ENCODE results near the gene EEPD1. TPM values are rescaled to one million over a fixed set of nuclear protein-coding genes. Genes with fewer than 3 reads are reported as not detected.

The EEPD1 gene
- total RNA-seq, 1 donor from 2014 or later: 5.4 TPM

DNA sequence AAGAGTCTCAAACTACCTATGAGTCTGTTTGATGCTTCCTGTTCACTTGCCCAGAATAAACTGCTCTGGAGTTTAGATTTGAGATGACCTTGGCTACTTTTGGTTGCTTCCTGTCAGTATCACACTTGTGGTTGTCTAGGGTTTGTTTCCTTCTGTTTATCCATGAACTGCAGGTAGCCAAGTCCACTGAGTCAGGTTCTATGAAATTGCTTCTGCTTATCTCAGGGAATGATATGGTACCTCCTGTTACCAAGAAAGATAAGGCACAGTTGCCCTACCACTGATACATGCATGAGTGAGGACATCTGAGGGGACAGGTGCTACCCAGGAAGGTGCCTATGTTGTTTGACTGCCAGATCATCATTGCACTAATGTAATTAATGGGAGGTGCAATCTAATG lies 15.8 kb upstream of the EEPD1 start:
- Histone ChIP-seq H3K79me2 (ENCODE audit: insufficient read depth, low read length) (no peaks in the 10 kb centered on the region), H3K9me3 (ENCODE audit: insufficient read depth, low read depth, low read length) (no peaks in the 10 kb centered on the region), H3K9ac (ENCODE audit: low read length) (no peak overlapping the region), H3K4me1 (ENCODE audit: insufficient read depth, low read length) (no peaks in the 10 kb centered on the region), H4K20me1 (ENCODE audit: insufficient read depth, low read length) (no peaks in the 10 kb centered on the region), H3K4me2 (ENCODE audit: low read length) (no peak overlapping the region), H3K27ac (ENCODE audit: low read depth, low read length) (no peak overlapping the region), H3K27me3 (ENCODE audit: insufficient read depth, low read length) (peaks cover under 1% of the 10 kb centered on the region), H2AFZ (ENCODE audit: low read depth, low read length) (no peak overlapping the region), H3K4me3 (ENCODE audit: insufficient read depth, low read depth, low read length) (no peak overlapping the region), H3K36me3 (ENCODE audit: insufficient read depth, low read length) (no peaks in the 10 kb centered on the region)
- FAIRE-seq (no peak), DNase-seq (ENCODE audit: low read depth) (no peak)
- no peaks in the 10 kb centered on the region for H3K36me3 Mint-ChIP-seq (ENCODE audit: low read depth, unreplicated experiment)
- TF ChIP-seq EZH2 (IDR thresholded peaks at IDR 0.05; ENCODE audit: insufficient read depth, low read length) (no peak), CTCF (IDR thresholded peaks at IDR 0.05; ENCODE audit: insufficient read depth, low read depth, low read length) (no peak)
- no peaks in the 10 kb centered on the region for H3K4me1 Mint-ChIP-seq (ENCODE audit: low read depth, unreplicated experiment)
- peaks cover 10% of the 10 kb centered on the region for H3K27me3 Mint-ChIP-seq (ENCODE audit: low read depth, unreplicated experiment)
- no peak overlapping the region for H3K27ac Mint-ChIP-seq (ENCODE audit: unreplicated experiment)
- no peaks in the 10 kb centered on the region for H3K9me3 Mint-ChIP-seq (ENCODE audit: unreplicated experiment)
- H3K4me3 Mint-ChIP-seq (ENCODE audit: unreplicated experiment): no peak overlapping the region

DNA sequence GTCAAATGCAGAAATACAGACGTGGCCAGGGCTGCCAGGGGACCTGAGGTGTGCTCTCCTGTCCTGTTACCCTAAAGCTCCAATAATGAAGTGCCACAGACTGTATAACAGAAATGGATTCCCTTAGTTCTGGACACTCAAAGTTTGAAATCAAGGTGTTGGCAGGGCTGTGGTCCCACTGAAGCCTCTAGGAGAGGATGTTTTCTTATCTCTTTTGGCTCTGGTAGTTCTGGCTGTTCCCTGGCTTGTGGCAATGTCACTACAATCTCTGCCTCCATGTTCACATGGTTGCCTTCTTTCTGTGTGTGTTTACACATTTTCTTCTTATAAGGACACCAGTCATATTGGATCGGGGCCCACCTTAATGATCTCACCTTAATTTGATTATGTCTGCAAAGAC lies 15.3 kb upstream of the EEPD1 start:
- Histone ChIP-seq H3K4me2 (ENCODE audit: low read length) (no peak overlapping the region), H4K20me1 (ENCODE audit: insufficient read depth, low read length) (no peaks in the 10 kb centered on the region), H3K9me3 (ENCODE audit: insufficient read depth, low read depth, low read length) (no peaks in the 10 kb centered on the region), H3K9ac (ENCODE audit: low read length) (no peak overlapping the region), H3K36me3 (ENCODE audit: insufficient read depth, low read length) (no peaks in the 10 kb centered on the region), H2AFZ (ENCODE audit: low read depth, low read length) (no peak overlapping the region), H3K27me3 (ENCODE audit: insufficient read depth, low read length) (peaks cover 3% of the 10 kb centered on the region), H3K79me2 (ENCODE audit: insufficient read depth, low read length) (no peaks in the 10 kb centered on the region), H3K27ac (ENCODE audit: low read depth, low read length) (no peak overlapping the region), H3K4me1 (ENCODE audit: insufficient read depth, low read length) (no peaks in the 10 kb centered on the region), H3K4me3 (ENCODE audit: insufficient read depth, low read depth, low read length) (no peak overlapping the region)
- H3K4me3 Mint-ChIP-seq (ENCODE audit: unreplicated experiment): no peak overlapping the region
- FAIRE-seq (no peak), DNase-seq (ENCODE audit: low read depth) (no peak)
- peaks cover 10% of the 10 kb centered on the region for H3K27me3 Mint-ChIP-seq (ENCODE audit: low read depth, unreplicated experiment)
- no peak for TF ChIP-seq CTCF (IDR thresholded peaks at IDR 0.05; ENCODE audit: insufficient read depth, low read depth, low read length)
- TF ChIP-seq EZH2 (IDR thresholded peaks at IDR 0.05; ENCODE audit: insufficient read depth, low read length): no peak
- no peak overlapping the region for H3K27ac Mint-ChIP-seq (ENCODE audit: unreplicated experiment)
- H3K4me1 Mint-ChIP-seq (ENCODE audit: low read depth, unreplicated experiment): no peaks in the 10 kb centered on the region
- H3K36me3 Mint-ChIP-seq (ENCODE audit: low read depth, unreplicated experiment): no peaks in the 10 kb centered on the region
- H3K9me3 Mint-ChIP-seq (ENCODE audit: unreplicated experiment): no peaks in the 10 kb centered on the region

- no peak for FAIRE-seq
- peaks cover 8% of the 10 kb centered on the region for H3K27me3 Mint-ChIP-seq (ENCODE audit: low read depth, unreplicated experiment)
- H3K36me3 Mint-ChIP-seq (ENCODE audit: low read depth, unreplicated experiment): no peaks in the 10 kb centered on the region
- no peaks in the 10 kb centered on the region for H4K20me1 ChIP-seq (ENCODE audit: insufficient read depth, low read length)
- no peak overlapping the region for H2AFZ ChIP-seq (ENCODE audit: low read depth, low read length)
- no peak overlapping the region for H3K27ac ChIP-seq (ENCODE audit: low read depth, low read length)
- H3K27me3 ChIP-seq (ENCODE audit: insufficient read depth, low read length): peaks cover 3% of the 10 kb centered on the region
- no peak overlapping the region for H3K4me2 ChIP-seq (ENCODE audit: low read length)
- no peaks in the 10 kb centered on the region for H3K79me2 ChIP-seq (ENCODE audit: insufficient read depth, low read length)
- no peak overlapping the region for H3K9ac ChIP-seq (ENCODE audit: low read length)
- no peaks in the 10 kb centered on the region for H3K4me1 Mint-ChIP-seq (ENCODE audit: low read depth, unreplicated experiment)
- no peak overlapping the region for H3K4me3 ChIP-seq (ENCODE audit: insufficient read depth, low read depth, low read length)
- H3K4me3 Mint-ChIP-seq (ENCODE audit: unreplicated experiment): no peak overlapping the region
- H3K36me3 ChIP-seq (ENCODE audit: insufficient read depth, low read length): no peaks in the 10 kb centered on the region
- no peaks in the 10 kb centered on the region for H3K4me1 ChIP-seq (ENCODE audit: insufficient read depth, low read length)
- H3K9me3 ChIP-seq (ENCODE audit: insufficient read depth, low read depth, low read length): no peaks in the 10 kb centered on the region
- no peak overlapping the region for H3K27ac Mint-ChIP-seq (ENCODE audit: unreplicated experiment)
- TF ChIP-seq EZH2 (IDR thresholded peaks at IDR 0.05; ENCODE audit: insufficient read depth, low read length) (no peak), CTCF (IDR thresholded peaks at IDR 0.05; ENCODE audit: insufficient read depth, low read depth, low read length) (no peak)
- DNase-seq (ENCODE audit: low read depth): no peak
- H3K9me3 Mint-ChIP-seq (ENCODE audit: unreplicated experiment): no peaks in the 10 kb centered on the region
Measured at GRCh38 chr7:36138209-36138608, 14.8 kb upstream of the EEPD1 start.

Measured in astrocyte (in vitro differentiated cells and primary cell).